Inflammatory macrophage treated with lipopolysaccharide for 1 hour (primary cell): Measurements from ENCODE around the gene RAB40A.
"Not testable (repeated sequence)": the region's sequence is repeated elsewhere in the genome, so short reads cannot be mapped to it uniquely, and the experiment has no call there.

Source experiments
- DNase-seq, 2 donors: peaks; one replicate each; pipeline ENCODE4 v3.0.0-alpha.2; 2020 to 2022

Gene RAB40A

DNA sequence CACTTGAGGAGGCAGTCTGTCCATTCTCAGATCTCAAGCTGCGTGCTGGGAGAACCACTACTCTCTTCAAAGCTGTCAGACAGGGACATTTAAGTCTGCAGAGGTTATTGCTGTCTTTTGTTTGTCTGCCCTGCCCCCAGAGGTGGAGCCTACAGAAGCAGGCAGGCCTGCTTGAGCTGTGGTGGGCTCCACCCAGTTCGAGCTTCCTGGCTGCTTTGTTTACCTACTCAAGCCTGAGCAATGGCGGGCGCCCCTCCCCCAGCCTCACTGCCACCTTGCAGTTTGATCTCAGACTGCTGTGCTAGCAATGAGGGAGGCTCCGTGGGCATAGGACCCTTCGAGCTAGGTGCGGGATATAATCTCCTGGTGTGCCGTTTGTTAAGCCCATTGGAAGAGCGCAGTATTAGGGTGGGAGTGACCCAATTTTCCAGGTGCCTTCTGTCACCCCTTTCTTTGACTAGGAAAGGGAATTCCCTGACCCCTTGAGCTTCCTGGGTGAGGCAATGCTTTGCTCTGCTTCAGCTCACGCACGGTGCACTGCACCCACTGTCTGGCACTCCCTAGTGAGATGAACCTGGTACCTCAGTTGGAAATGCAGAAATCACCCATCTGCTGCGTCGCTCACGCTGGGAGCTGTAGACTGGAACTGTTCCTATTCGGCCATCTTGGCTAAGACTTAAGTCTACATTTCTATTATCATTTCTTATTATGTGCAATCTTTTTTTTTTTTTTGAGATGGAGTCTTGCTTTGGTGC, 59.1 kb downstream of the RAB40A start:
- DNase-seq, result not testable (repeated sequence)

DNA sequence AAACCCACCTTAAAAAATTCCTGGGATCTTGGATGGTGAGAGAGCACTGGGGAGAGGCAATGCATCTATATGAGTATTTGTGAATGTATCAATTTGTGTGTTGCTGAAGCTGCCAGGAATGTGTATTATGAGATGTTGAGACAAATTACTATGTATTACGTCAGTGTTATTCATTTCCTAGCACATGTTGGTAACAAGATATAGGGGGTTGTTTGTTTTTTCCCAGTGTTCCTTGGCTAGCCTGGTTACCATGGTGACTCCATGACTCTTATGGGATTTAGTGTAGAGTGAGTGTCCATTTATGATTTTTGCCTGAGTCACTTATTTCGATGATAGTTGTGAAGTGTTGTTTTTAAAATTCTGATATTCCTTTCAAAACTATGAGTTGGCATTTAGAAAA, 65.6 kb downstream of the RAB40A start:
- DNase-seq, result no peak
